ENCODE data around the gene PLXNA4. TPM values are rescaled to one million over a fixed set of nuclear protein-coding genes. Genes with fewer than 3 reads are reported as not detected.

The PLXNA4 gene
- total RNA-seq, 2 donors from 2014 or later: 2.1 to 8.2 TPM

- Histone ChIP-seq H3K4me1 (peaks cover 9% of the 10 kb centered on the region), H3K27ac (no peak overlapping the region), H3K4me3 (no peak overlapping the region), H3K9me3 (no peaks in the 10 kb centered on the region), H3K27me3 (no peaks in the 10 kb centered on the region), H3K36me3 (replicated peaks in 1 of 2; ENCODE audit: insufficient read depth in 1 of 2, low read depth in 2 of 2) (no peaks in the 10 kb centered on the region)
- WGBS, 2 donors: 88 to 93% methylated on average over 2 of the region's 2 CpGs
- no peak for ATAC-seq
- intact Hi-C loops (cut with DNase I): no loop called here
- no peak for DNase-seq
- no peak for TF ChIP-seq CTCF (IDR thresholded peaks at IDR 0.05)
Observed at GRCh38 chr7:132618956-132619305, 42.7 kb upstream of the PLXNA4 start.

- Histone ChIP-seq H3K4me3 (no peak overlapping the region), H3K36me3 (replicated peaks in 1 of 2; ENCODE audit: insufficient read depth in 1 of 2, low read depth in 2 of 2) (no peaks in the 10 kb centered on the region), H3K27me3 (no peaks in the 10 kb centered on the region), H3K4me1 (peaks cover 9% of the 10 kb centered on the region), H3K27ac (no peak overlapping the region), H3K9me3 (no peaks in the 10 kb centered on the region)
- TF ChIP-seq CTCF (IDR thresholded peaks at IDR 0.05) (no peak), POLR2A (IDR thresholded peaks at IDR 0.05) (no peak)
- DNase-seq: no peak
- 68 to 83% methylated on average over 2 of the region's 2 CpGs for WGBS, 2 donors
- intact Hi-C loops (cut with DNase I): no loop called here
- no peak for ATAC-seq
Observed at GRCh38 chr7:132618271-132618955, 42.1 kb upstream of the PLXNA4 start.

GRCh38 chr7:132614428-132615318 lies 38.4 kb upstream of the PLXNA4 start:
- Histone ChIP-seq H3K27ac (no peak overlapping the region), H3K4me3 (no peak overlapping the region), H3K9me3 (no peaks in the 10 kb centered on the region), H3K4me1 (peaks cover 9% of the 10 kb centered on the region), H3K27me3 (no peaks in the 10 kb centered on the region), H3K36me3 (replicated peaks in 1 of 2; ENCODE audit: insufficient read depth in 1 of 2, low read depth in 2 of 2) (no peaks in the 10 kb centered on the region)
- DNase-seq (peak in 3 of 4 donors; percentile 17 to 24 (median 18)), ATAC-seq (no peak)
- intact Hi-C loops (cut with DNase I): no loop called here
- TF ChIP-seq CTCF (IDR thresholded peaks at IDR 0.05) (peak in 1 of 7 experiments; percentile 14), POLR2A (IDR thresholded peaks at IDR 0.05) (no peak)
- 15 to 18% methylated on average over 24 to 25 of the region's 25 CpGs for WGBS, 2 donors

- intact Hi-C loops (cut with DNase I): no loop called here
- Histone ChIP-seq H3K4me1 (peaks cover 9% of the 10 kb centered on the region), H3K4me3 (no peak overlapping the region), H3K27me3 (no peaks in the 10 kb centered on the region), H3K9me3 (no peaks in the 10 kb centered on the region), H3K36me3 (replicated peaks in 1 of 2; ENCODE audit: insufficient read depth in 1 of 2, low read depth in 2 of 2) (no peaks in the 10 kb centered on the region), H3K27ac (no peak overlapping the region)
- 76 to 81% methylated on average over 2 of the region's 2 CpGs for WGBS, 2 donors
- TF ChIP-seq POLR2A (IDR thresholded peaks at IDR 0.05) (no peak), CTCF (IDR thresholded peaks at IDR 0.05) (no peak)
- no peak for DNase-seq
- no peak for ATAC-seq
Observed at GRCh38 chr7:132613737-132614136, 37.5 kb upstream of the PLXNA4 start.

Measured in body of pancreas (tissue), 4 donors.